A673 (cell line): ENCODE data around the gene ACSS1. TPM values are rescaled to one million over a fixed set of nuclear protein-coding genes. Genes with fewer than 3 reads are reported as not detected.

Source experiments
- BruUV-seq: library from RNA; stranded (reverse); fragments of 400-500 nt; replicated peaks from 2 replicates; lab custom pipeline; 2021; lab: Mats Ljungman, UMichigan
- CTCF ChIA-PET: fragments of 300-600 bp; sonication (Branson Sonifier 250); formaldehyde crosslinking; loops from one replicate; lab custom pipeline; 2022; ENCODE audit warnings: antibody characterized with exemption; lab: Charles Lee
- POLR2A ChIA-PET: fragments of 300-600 bp; sonication (Branson Sonifier 250); formaldehyde crosslinking; loops from one replicate; lab custom pipeline; 2022; ENCODE audit warnings: antibody characterized with exemption; ENCODE audit not compliant: low non-redundant PET; lab: Charles Lee
- DNase-seq: peaks from one replicate; pipeline ENCODE4 v3.0.0-alpha.2; 2015; ENCODE audit warnings: low spot score
- H3K27ac ChIP-seq: fragments of 200-600 bp; sonication (generic); 2 replicates; pipeline ENCODE4 v1.5.1; 2016; ENCODE audit warnings: mixed run types, low read depth, mild to moderate bottlenecking, mixed read lengths, antibody characterized with exemption, low read length; ENCODE audit not compliant: poor library complexity, severe bottlenecking
- H3K27me3 ChIP-seq: fragments of 200-600 bp; sonication (generic); replicated peaks from 2 replicates; pipeline ENCODE4 v1.6.1; 2017; ENCODE audit warnings: mixed run types, low read depth, mild to moderate bottlenecking, mixed read lengths, antibody characterized with exemption, low read length; ENCODE audit not compliant: insufficient read depth, poor library complexity
- H3K36me3 ChIP-seq: fragments of 200-600 bp; sonication (generic); 2 replicates; pipeline ENCODE4 v1.6.1; 2016; ENCODE audit warnings: mixed run types, mild to moderate bottlenecking, mixed read lengths, antibody characterized with exemption, low read length; ENCODE audit not compliant: insufficient read depth, poor library complexity, severe bottlenecking
- H3K4me1 ChIP-seq: fragments of 200-600 bp; sonication (generic); 2 replicates; pipeline ENCODE4 v1.6.1; 2017; ENCODE audit warnings: mixed run types, mild to moderate bottlenecking, mixed read lengths, antibody characterized with exemption, low read length; ENCODE audit not compliant: insufficient read depth, poor library complexity, severe bottlenecking
- H3K4me3 ChIP-seq: fragments of 200-600 bp; sonication (generic); 2 replicates; pipeline ENCODE4 v1.5.1; 2016; ENCODE audit warnings: low read depth, mixed run types, mild to moderate bottlenecking, mixed read lengths, low read length; ENCODE audit not compliant: poor library complexity, severe bottlenecking
- H3K9me3 ChIP-seq: fragments of 200-600 bp; sonication (generic); 2 replicates; pipeline ENCODE4 v1.6.1; 2016; ENCODE audit warnings: mixed run types, low read depth, mild to moderate bottlenecking, mixed read lengths, antibody characterized with exemption, low read length; ENCODE audit not compliant: poor library complexity, severe bottlenecking
- EZH2 ChIP-seq: fragments of 200-600 bp; sonication (generic); IDR thresholded peaks from 2 replicates; pipeline ENCODE4 v1.6.1; 2017; ENCODE audit warnings: borderline replicate concordance, low read depth, mild to moderate bottlenecking, mixed read lengths, antibody characterized with exemption, low read length; ENCODE audit not compliant: poor library complexity, severe bottlenecking
- intact Hi-C: fragments of 100-400 bp; cut with micrococcal nuclease; formaldehyde crosslinking; loops from one replicate; pipeline ENCODE4 v1.10.0; 2022; ENCODE audit not compliant: unreplicated experiment
- total RNA-seq: library from RNA; stranded (reverse); gene quantifications from 2 replicates; pipeline ENCODE4 v1.2.3, GENCODE V29; 2021
- TF ChIP-seq, protein P1 (sequence below): fragments of 300-800, 200-600 bp; sonication (generic); conservative IDR thresholded peaks from 2 replicates; pipeline ENCODE4 v1.5.1; 2017; ENCODE audit warnings: low read depth, mild to moderate bottlenecking, antibody characterized with exemption, low read length, moderate library complexity, mixed read lengths

ACSS1 gene
- total RNA-seq, 1 experiment from 2014 or later, result 3.9 TPM

DNA sequence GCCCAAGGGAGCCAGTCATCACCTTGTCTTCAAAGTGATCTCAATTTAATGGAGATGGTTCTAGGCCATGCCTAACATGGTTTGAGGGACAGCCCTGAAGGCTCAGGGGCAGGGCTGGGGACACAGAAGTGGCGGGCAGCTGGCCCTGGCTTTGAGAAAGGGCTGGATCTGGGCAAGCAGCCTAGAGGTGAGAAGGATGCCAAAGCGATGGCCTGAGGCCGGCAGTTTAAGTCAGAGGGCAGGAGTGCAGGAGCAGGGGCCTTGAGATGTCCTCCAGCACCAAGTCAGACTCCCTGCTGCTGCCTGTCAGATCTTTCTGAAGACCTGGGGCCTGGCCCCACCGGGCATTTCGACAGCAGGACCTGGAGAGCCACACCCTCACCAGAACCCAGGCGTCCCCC, 37.0 kb downstream of the ACSS1 start:
- H3K4me1 ChIP-seq, result no peaks in the 10 kb centered on the region
- no peak overlapping the region for H3K27ac ChIP-seq
- ChIA-PET CTCF (no interaction called here), POLR2A (no interaction called here)
- H3K9me3 ChIP-seq, result no peaks in the 10 kb centered on the region
- TF ChIP-seq EZH2, result no peak
- TF ChIP-seq, protein P1, sequence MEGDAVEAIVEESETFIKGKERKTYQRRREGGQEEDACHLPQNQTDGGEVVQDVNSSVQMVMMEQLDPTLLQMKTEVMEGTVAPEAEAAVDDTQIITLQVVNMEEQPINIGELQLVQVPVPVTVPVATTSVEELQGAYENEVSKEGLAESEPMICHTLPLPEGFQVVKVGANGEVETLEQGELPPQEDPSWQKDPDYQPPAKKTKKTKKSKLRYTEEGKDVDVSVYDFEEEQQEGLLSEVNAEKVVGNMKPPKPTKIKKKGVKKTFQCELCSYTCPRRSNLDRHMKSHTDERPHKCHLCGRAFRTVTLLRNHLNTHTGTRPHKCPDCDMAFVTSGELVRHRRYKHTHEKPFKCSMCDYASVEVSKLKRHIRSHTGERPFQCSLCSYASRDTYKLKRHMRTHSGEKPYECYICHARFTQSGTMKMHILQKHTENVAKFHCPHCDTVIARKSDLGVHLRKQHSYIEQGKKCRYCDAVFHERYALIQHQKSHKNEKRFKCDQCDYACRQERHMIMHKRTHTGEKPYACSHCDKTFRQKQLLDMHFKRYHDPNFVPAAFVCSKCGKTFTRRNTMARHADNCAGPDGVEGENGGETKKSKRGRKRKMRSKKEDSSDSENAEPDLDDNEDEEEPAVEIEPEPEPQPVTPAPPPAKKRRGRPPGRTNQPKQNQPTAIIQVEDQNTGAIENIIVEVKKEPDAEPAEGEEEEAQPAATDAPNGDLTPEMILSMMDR, result no peak
- H3K27me3 ChIP-seq, result no peaks in the 10 kb centered on the region
- no peaks in the 10 kb centered on the region for H3K36me3 ChIP-seq
- no TSS peak for BruUV-seq
- H3K4me3 ChIP-seq, result no peak overlapping the region
- intact Hi-C loops, result no loop called here
- no peak for DNase-seq

DNA sequence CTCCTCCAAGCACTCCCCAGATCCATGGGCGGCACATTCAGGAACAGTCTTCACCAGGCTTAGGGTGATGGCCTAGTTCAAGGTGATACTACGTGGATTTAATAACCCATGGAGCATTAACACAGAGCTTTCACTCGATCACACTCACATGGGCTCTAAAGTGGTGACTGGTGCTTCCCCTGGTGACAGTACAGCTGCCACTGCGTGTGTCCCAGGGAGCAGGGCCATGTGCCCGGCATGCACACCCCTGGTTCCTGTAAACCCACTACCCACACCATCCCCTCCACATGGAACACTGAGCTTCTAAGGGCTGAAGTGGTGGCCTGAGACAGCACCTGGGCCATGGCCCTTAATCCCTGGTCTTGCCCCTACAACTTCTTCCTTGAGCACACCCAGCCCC, 37.6 kb downstream of the ACSS1 start:
- ChIA-PET CTCF (no interaction called here), POLR2A (no interaction called here)
- Histone ChIP-seq H3K36me3 (no peaks in the 10 kb centered on the region), H3K27ac (no peak overlapping the region), H3K9me3 (no peaks in the 10 kb centered on the region), H3K4me3 (no peak overlapping the region), H3K4me1 (no peaks in the 10 kb centered on the region), H3K27me3 (no peaks in the 10 kb centered on the region)
- intact Hi-C loops, result no loop called here
- DNase-seq, result no peak
- no peak for TF ChIP-seq EZH2
- TF ChIP-seq, protein P1, result no peak
- BruUV-seq, result no TSS peak

DNA sequence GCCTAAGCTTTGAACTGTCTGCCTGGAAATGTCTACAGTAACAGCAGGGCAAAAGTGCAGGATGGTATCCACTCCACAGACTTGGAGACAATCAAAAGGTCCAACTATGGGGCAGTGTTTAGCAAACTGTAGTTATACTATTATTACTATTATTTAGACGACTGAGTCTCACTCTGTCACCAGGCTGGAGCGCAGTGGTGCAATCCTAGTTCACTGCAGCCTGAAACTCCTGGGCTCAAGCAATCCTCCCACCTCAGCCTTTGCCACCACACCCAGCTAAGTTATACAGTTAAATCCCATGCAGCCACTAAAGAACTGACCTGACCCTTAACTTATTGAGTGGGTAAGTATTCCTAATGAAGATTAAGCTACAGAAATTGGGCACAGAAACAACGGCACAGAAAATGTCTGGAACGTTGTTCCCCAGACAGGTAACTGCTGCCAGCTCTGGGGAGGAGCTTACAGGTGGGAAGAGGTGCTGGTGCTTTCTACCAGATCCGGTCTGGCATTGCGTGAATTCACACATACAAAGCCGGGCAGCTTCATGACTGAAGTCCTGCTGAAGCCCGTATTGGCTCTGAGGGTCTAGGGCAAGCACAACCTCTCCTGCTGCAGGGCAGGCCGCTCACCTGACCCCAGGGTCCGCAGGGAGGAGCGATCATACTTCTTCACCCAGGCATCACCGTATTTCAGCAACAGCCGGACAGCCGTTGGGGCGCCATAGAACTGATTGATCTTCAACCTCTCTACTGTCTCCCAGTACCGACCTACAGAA, 38.4 kb downstream of the ACSS1 start:
- H3K27me3 ChIP-seq, result no peaks in the 10 kb centered on the region
- BruUV-seq, result no TSS peak
- no peak for DNase-seq
- intact Hi-C loops, result no loop called here
- CTCF ChIA-PET, result no interaction called here
- TF ChIP-seq, protein P1, result no peak
- no peak for TF ChIP-seq EZH2
- no peak overlapping the region for H3K27ac ChIP-seq
- no peaks in the 10 kb centered on the region for H3K36me3 ChIP-seq
- POLR2A ChIA-PET, result no interaction called here
- H3K4me1 ChIP-seq, result no peaks in the 10 kb centered on the region
- no peaks in the 10 kb centered on the region for H3K9me3 ChIP-seq
- no peak overlapping the region for H3K4me3 ChIP-seq
